Epithelial cell of esophagus (primary cell): ENCODE data around the gene GNL2.

ENCODE experiments used
- DNase-seq: peaks from one replicate; pipeline ENCODE4 v3.0.0; 2010; ENCODE audit warnings: low read depth
- H3K4me3 ChIP-seq: 2 replicates; pipeline ENCODE4 v1.5.1; 2011; ENCODE audit warnings: mild to moderate bottlenecking, low read length, control low read depth
- CTCF ChIP-seq: IDR thresholded peaks from 2 replicates; pipeline ENCODE4 v1.5.1; 2011; ENCODE audit warnings: low read depth, mild to moderate bottlenecking, low read length, control low read depth, inconsistent platforms; ENCODE audit not compliant: insufficient read depth; ENCODE audit errors: missing control alignments

GNL2 gene

GRCh38 chr1:37622131-37622530 is 26.4 kb upstream of the GNL2 start:
- DNase-seq = no peak
- H3K4me3 ChIP-seq = no peak overlapping the region
- TF ChIP-seq CTCF = no peak

- no peak for TF ChIP-seq CTCF
- DNase-seq = no peak
- H3K4me3 ChIP-seq = no peak overlapping the region
These were observed 25.7 kb upstream of the GNL2 start for GRCh38 chr1:37621326-37621870.

GRCh38 chr1:37620707-37621106 is 25.0 kb upstream of the GNL2 start:
- DNase-seq = peak; percentile 23
- no peak for TF ChIP-seq CTCF
- no peak overlapping the region for H3K4me3 ChIP-seq

GRCh38 chr1:37616330-37616729 is 20.6 kb upstream of the GNL2 start:
- DNase-seq = no peak
- no peak overlapping the region for H3K4me3 ChIP-seq
- TF ChIP-seq CTCF = no peak

GRCh38 chr1:37614105-37614504 is 18.4 kb upstream of the GNL2 start:
- DNase-seq = no peak
- TF ChIP-seq CTCF = no peak
- H3K4me3 ChIP-seq = no peak overlapping the region

GRCh38 chr1:37612186-37612585 is 16.4 kb upstream of the GNL2 start:
- no peak for DNase-seq
- TF ChIP-seq CTCF = no peak

GRCh38 chr1:37609994-37610393 is 14.3 kb upstream of the GNL2 start:
- DNase-seq = no peak
- TF ChIP-seq CTCF = no peak

More at GRCh38 chr1:37612186-37612585, 16.4 kb upstream of the GNL2 start:
- no peak overlapping the region for H3K4me3 ChIP-seq

More at GRCh38 chr1:37609994-37610393, 14.3 kb upstream of the GNL2 start:
- H3K4me3 ChIP-seq = no peak overlapping the region
